Tongue (tissue), 3 donors: ENCODE data around the gene PBRM1. TPM values are rescaled to one million over a fixed set of nuclear protein-coding genes. Genes with fewer than 3 reads are reported as not detected.

Source experiments
- DNase-seq: peaks from one replicate; pipeline ENCODE4 v3.0.0-alpha.2; 2015
- small RNA-seq: library from RNA; depleted of rRNA; stranded (forward); fragments of <200 nt; gene quantifications from one replicate; pipeline ENCODE3, GENCODE V24; 2014; ENCODE audit warnings: low replicate concordance
- total RNA-seq: library from RNA; depleted of rRNA; stranded (reverse); fragments of >200 nt; gene quantifications from one replicate; pipeline ENCODE4 v1.2.3, GENCODE V29; 2014

Gene PBRM1
- total RNA-seq, 1 donor from 2014 or later: 94.3 TPM

DNA sequence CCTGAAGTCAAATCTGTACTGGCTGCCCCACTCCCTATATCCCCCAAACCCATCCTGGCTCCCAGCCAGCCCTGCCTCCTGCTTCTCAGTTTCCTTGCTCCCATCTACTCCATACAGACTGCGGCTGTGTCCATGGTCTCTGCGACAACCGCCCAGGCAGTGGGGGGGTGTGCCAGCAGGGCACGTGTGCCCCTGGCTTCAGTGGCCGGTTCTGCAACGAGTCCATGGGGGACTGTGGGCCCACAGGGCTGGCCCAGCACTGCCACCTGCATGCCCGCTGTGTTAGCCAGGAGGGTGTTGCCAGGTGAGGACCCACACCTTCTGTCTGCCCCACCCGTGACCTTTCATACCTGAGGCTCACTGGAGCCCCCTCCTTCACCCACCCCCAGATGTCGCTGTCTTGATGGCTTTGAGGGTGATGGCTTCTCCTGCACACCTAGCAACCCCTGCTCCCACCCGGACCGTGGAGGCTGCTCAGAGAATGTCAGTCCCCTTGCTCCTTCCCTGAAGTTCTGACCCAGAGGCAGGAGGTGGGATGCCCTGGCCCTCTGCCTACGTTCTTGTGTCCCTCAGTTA, 175.9 kb downstream of the PBRM1 start:
- DNase-seq: no peak

DNA sequence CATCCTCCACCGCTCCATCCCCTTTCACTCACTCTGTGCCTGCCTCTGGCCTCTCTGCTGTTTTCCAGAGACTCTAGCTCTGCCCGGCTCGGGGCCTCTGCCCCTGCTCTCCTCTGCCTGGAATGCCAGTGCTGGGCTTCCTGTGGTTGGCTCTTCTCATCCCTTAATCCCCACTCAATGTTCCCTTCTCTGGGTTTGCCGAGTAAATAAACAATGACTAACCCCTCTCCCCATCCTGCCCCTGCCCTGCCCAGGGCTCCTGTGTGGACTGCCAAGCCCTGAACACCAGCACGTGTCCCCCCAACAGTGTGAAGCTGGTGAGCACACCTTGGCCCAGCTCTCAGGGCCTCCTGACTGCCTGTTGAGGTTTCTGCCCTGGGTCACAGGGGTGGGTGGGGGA, 178.4 kb downstream of the PBRM1 start:
- DNase-seq: no peak

DNA sequence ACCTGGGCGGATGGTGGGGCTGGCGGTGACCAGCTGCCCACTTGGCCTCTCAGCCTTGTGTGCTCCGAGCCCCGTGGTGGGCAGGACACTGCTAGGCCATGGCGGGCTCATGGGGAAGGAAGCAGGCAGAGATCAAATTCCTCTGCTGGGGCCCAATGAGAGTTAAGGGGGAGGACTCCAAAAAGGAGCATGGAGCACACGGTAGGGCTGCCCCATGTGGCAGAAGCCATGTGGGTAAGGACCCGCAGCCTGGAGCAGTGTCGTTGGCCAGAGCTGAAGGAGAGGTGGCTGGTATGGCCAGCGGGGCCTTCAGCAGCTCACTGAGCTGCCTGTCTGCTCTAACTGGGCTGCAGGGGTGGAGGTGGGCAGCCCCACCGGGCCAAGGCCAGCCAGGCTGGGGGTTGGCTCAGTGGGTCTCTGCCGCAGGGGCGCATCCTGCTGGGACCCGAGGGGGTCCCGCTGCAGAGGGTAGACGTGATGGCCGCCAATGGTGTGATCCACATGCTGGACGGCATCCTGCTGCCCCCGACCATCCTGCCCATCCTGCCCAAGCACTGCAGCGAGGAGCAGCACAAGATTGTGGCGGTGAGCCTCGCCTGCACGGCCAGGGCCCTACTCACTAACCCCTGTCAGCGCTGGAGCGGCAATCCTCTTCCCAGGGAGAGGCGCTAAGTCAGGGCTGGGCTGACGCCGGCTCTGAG, 179.3 kb downstream of the PBRM1 start:
- DNase-seq: no peak

DNA sequence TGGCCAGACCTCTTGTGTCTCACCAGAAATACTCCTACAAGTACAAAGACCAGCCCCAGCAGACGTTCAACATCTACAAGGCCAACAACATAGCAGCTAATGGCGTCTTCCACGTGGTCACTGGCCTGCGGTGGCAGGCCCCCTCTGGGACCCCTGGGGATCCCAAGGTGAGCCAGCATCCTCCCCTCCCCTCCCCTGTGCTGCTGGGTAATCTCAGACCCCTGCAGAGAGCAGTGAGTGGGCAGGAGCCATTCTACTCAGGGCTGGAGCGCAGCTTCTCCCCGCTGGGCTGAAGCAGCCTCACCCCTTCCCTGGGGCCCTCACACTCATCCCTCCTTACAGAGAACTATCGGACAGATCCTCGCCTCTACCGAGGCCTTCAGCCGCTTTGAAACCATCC, 180.7 kb downstream of the PBRM1 start:
- DNase-seq: no peak

DNA sequence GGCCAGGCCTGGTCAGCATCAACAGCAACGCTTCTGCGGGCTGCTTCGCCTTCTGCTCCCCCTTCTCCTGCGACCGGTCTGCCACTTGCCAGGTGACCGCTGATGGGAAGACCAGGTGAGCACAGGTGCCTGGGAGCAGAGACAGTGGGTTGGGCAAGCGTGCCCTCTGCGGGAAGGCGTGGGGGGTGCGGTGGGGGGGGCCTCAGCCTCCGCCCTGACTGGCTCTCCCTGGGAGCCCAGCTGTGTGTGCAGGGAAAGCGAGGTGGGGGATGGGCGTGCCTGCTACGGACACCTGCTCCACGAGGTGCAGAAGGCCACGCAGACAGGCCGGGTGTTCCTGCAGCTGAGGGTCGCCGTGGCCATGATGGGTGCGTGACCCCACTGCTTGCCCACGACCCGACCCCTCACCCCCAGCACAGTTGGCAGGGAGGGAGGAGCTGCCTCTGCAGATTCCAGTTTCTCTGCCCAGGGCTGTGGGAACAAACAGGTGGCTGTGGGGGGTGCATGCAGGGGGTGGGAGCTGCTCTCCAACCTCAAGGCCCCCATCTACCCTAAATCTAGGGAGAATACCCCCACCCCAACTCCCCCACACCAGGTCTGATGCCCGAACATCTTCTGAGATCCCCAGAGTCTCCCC, 181.8 kb downstream of the PBRM1 start:
- DNase-seq: no peak

DNA sequence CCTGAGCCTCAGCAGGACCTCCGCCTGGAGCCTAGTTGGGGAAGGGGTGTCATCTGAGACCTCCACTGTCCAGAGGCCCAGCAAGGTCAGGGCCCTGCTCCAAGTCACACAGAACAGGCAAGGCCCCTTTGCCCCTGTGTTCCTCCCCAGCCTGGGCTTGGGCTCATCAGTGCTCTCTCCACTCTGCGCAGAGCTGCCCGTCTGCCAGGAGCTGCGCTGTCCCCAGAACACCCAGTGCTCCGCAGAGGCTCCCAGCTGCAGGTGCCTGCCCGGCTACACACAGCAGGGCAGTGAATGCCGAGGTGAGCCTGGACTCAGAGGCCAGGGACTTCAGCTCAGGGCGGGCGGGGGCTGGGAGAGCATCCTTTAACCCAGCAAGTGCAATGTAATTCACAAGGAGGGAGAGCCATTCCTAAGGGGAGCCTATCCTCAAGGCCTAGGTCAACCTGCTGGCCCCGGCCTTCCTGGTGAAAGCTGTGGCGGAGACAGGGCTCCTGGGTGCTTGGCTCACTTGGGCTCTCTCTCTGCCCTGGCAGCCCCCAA, 182.8 kb downstream of the PBRM1 start:
- no peak for DNase-seq

DNA sequence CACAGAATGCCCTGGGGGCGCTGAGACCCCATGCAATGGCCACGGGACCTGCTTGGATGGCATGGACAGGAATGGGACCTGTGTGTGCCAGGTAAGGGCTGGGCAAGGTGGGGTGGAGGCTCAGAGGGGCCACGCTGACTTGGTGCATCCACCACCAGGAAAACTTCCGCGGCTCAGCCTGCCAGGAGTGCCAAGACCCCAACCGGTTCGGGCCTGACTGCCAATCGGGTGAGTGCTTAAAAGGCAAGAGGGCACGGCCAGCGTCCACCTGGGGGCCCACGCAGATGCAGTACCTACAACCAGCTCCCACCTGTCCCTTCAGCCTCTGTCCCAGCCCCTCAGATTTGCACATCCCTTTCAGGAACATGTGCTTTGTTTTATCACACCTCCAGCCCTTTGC, 183.7 kb downstream of the PBRM1 start:
- no peak for DNase-seq

DNA sequence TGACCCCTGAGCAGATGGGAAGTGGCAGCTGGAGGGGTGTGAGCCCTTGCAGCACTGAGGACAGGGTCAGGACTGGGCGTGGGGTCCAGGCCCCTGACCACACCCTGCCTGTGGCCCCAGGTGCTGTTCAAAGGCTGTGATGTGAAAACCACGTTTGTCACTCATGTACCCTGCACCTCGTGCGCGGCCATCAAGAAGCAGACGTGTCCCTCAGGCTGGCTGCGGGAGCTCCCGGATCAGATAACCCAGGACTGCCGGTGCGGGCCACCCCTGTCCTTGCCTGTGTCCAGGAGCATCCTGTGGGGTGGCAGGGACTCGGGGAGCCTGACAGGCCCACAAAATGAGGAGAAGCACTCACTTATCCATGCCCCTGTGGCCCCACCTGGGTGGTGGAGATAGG, 184.7 kb downstream of the PBRM1 start:
- DNase-seq: no peak

DNA sequence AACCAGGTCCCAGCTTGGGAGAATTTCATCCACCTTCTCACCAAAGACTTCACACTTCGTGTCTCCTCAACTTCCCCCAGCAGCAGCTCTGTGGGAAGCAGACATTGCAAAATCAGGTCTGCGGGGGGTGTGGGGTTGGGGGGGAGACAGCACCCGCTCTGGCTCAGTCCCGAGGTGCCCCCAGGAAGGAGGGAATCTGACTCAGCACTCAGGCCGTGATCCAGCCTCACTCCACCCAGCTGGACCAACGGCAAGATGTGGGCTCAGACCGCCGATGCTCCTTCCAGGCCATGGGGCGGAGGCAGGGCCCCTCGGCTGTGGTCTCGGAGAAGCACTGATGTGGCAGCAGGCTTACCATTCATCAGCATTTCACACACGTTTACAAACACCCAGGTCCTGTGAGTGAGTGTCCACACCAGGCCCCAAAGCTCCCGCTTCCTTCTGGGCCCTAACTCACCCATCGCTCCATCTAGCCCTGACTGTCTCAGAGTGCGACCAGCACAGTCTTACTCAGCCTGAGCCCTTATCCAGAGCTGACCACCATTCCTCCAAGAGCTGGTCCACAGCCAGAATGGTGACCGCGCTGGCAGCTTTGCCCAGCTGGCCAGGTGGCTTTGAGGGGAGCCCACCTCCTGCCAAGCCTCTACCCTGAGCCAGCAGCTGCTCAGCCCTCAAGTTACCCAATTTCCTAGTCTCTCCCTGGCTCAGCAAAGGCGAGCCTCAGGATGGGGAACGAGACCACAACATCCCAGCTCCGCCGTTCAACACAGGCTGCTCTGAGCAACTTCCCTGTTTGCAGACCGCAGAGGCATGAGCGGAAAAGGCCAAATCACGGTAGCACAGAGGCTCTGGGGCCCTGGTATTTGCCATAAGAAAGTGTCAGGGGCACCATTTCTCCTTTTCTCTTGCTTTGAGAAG, 187.3 kb downstream of the PBRM1 start:
- no peak for DNase-seq

DNA sequence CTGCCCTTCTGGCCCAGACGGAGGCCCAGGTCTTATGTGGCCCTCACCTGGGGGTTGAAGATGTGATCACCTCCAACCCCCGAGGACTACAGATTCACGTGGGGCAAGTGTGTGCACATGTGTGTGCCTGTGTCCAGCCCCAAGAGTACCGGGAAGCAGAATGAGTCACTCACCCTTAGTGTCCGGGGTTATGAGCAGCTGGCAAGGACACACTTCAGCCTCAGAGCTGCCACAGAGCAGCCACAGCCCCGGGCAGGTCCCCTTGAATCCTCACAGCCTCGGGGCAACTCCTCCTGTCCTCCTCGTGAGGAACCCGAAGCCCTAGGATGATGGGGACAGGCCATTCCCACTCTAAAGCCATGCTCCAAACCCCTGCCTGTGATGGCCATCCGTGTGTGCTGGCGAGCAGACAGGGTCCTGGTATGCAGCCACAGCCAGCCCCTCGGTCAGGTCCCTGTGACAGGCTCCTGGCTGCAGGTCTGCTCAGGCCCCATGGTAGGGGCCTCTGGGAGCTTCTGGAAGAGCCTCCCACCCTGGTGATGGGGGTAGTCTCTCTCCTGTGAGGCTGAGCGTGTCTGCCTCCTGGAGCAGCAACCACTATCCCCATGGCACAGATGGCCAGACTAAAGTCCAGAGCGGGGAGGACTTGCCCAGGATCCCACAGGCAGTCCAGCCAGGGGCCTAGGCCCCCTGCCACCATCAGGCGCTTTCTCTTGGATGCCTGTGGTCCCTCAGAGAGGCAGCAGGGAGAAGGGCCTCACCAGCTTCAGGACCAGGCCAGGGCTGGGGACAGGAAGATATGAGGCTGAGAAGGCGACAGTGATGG, 189.7 kb downstream of the PBRM1 start:
- no peak for DNase-seq

Small RNAs within 50 kb of the gene (small RNA-seq; reads per million reads assigned to genes)
- gene AC006254.2 (not detected), gene RF00569 (1,720 reads per million, percentile 99 among the genes with 10 or more reads in this experiment), gene RF01183 (not detected), gene RNU6-856P (not detected), gene RNU6ATAC16P (not detected), gene SNORD19 (0.10 reads per million), gene SNORD19B (not detected), gene SNORD69 (3,697 reads per million, percentile 99 among the genes with 10 or more reads in this experiment)

Other genes with a start within 250 kb of the PBRM1 start
- gene SEMA3G, start 240.8 kb downstream of the PBRM1 start, total RNA-seq: 14.0 TPM
- 352 TPM for gene TNNC1, start 231.9 kb downstream of the PBRM1 start, total RNA-seq
- 82.2 TPM for gene NISCH, start 230.3 kb downstream of the PBRM1 start, total RNA-seq
- 56.5 TPM for gene STAB1, start 190.6 kb downstream of the PBRM1 start, total RNA-seq
- 46.8 TPM for gene NT5DC2, start 152.1 kb downstream of the PBRM1 start, total RNA-seq
- 1.4 TPM for gene UQCC5, start 149.3 kb downstream of the PBRM1 start, total RNA-seq
- gene GNL3, start 119 bp upstream of the PBRM1 start, total RNA-seq: 121 TPM
- 109 TPM for gene GLT8D1, start 19.9 kb upstream of the PBRM1 start, total RNA-seq
- 43.3 TPM for gene SPCS1, start 20.2 kb upstream of the PBRM1 start, total RNA-seq
- 21.1 TPM for gene NEK4, start 85.0 kb upstream of the PBRM1 start, total RNA-seq
- not detected for gene ITIH1, start 91.7 kb upstream of the PBRM1 start, total RNA-seq
- 0.62 TPM for gene ITIH3, start 108.9 kb upstream of the PBRM1 start, total RNA-seq
- gene ITIH4, start 144.8 kb upstream of the PBRM1 start, total RNA-seq: 10.1 TPM
- 45.2 TPM for gene MUSTN1, start 149.1 kb upstream of the PBRM1 start, total RNA-seq
- 26.6 TPM for gene STIMATE, start 211.6 kb upstream of the PBRM1 start, total RNA-seq